ENCODE measurements around the gene TMED5. TPM values are rescaled to one million over a fixed set of nuclear protein-coding genes. Genes with fewer than 3 reads are reported as not detected.
"Not testable (repeated sequence)": the region's sequence is repeated elsewhere in the genome, so short reads cannot be mapped to it uniquely, and the experiment has no call there.

TMED5 gene
- total RNA-seq, 2 donors from 2014 or later = 80.4 to 81.2 TPM

- no peaks in the 10 kb centered on the region for H3K9me3 ChIP-seq
- H3K4me3 ChIP-seq = peak within 1 kb of the TSS; percentile 79 to 88
- no peak for TF ChIP-seq CTCF (IDR thresholded peaks at IDR 0.05)
- no peaks in the 10 kb centered on the region for H3K36me3 ChIP-seq
- H3K27me3 ChIP-seq = no peaks in the 10 kb centered on the region
- DNase-seq (ENCODE audit: low spot score) = no peak
- H3K27ac ChIP-seq = peak within 1 kb of the TSS; percentile 98 to 99
- H3K4me1 ChIP-seq = peaks cover 0 to 35% of the 10 kb centered on the region in 2 donors
Measured at GRCh38 chr1:93180723-93181613, 755 bp upstream of the TMED5 start, which contains the start of gene CCDC18. Gene CCDC18, plus strand, starts transcription at chr1:93180724. Its CDS starts 2,638 bp downstream, at chr1:93183362.

- Histone ChIP-seq H3K36me3 (peaks cover 8% of the 10 kb centered on the region), H3K27ac (peak overlapping the region; percentile 98 to 99), H3K9me3 (no peaks in the 10 kb centered on the region), H3K4me3 (peak overlapping the region; percentile 79 to 88), H3K27me3 (no peaks in the 10 kb centered on the region), H3K4me1 (peaks cover 0 to 37% of the 10 kb centered on the region in 2 donors)
- no peak for DNase-seq (ENCODE audit: low spot score)
- no peak for TF ChIP-seq CTCF (IDR thresholded peaks at IDR 0.05)
Measured at GRCh38 chr1:93178418-93178817, 1.8 kb downstream of the TMED5 start.

GRCh38 chr1:93177991-93178390 lies 2.2 kb downstream of the TMED5 start:
- Histone ChIP-seq H3K27ac (peak overlapping the region; percentile 40 to 99), H3K36me3 (peaks cover 8% of the 10 kb centered on the region), H3K4me3 (peak overlapping the region; percentile 79 to 88), H3K27me3 (no peaks in the 10 kb centered on the region), H3K4me1 (peaks cover 0 to 41% of the 10 kb centered on the region in 2 donors), H3K9me3 (no peaks in the 10 kb centered on the region)
- no peak for TF ChIP-seq CTCF (IDR thresholded peaks at IDR 0.05)
- DNase-seq (ENCODE audit: low spot score) = no peak

- H3K27me3 ChIP-seq; H3K36me3 ChIP-seq; H3K4me3 ChIP-seq; H3K9me3 ChIP-seq; H3K27ac ChIP-seq; DNase-seq (ENCODE audit: low spot score): not testable (repeated sequence)
- peaks cover 0 to 43% of the 10 kb centered on the region in 2 donors for H3K4me1 ChIP-seq
Measured at GRCh38 chr1:93174638-93175037, 5.6 kb downstream of the TMED5 start.

- DNase-seq (ENCODE audit: low spot score) = no peak
- Histone ChIP-seq H3K4me1 (peaks cover 0 to 31% of the 10 kb centered on the region in 2 donors), H3K36me3 (peaks cover 8% of the 10 kb centered on the region), H3K9me3 (no peaks in the 10 kb centered on the region), H3K4me3 (no peak overlapping the region), H3K27ac (no peak overlapping the region), H3K27me3 (no peaks in the 10 kb centered on the region)
- no peak for TF ChIP-seq CTCF (IDR thresholded peaks at IDR 0.05)
Measured at GRCh38 chr1:93172778-93173177, 7.4 kb downstream of the TMED5 start.

- Histone ChIP-seq H3K27me3 (no peaks in the 10 kb centered on the region), H3K9me3 (no peaks in the 10 kb centered on the region), H3K27ac (no peak overlapping the region), H3K4me1 (peaks cover 0 to 21% of the 10 kb centered on the region in 2 donors), H3K36me3 (peaks cover 8% of the 10 kb centered on the region), H3K4me3 (no peak overlapping the region)
- TF ChIP-seq CTCF (IDR thresholded peaks at IDR 0.05) = no peak
- no peak for DNase-seq (ENCODE audit: low spot score)
Measured at GRCh38 chr1:93171549-93172034, 8.6 kb downstream of the TMED5 start.

- not testable (repeated sequence) for H3K9me3 ChIP-seq; DNase-seq (ENCODE audit: low spot score); H3K27ac ChIP-seq; H3K36me3 ChIP-seq; H3K4me3 ChIP-seq; H3K27me3 ChIP-seq
- H3K4me1 ChIP-seq = peaks cover 0 to 13% of the 10 kb centered on the region in 2 donors
Measured at GRCh38 chr1:93170141-93170678, 10.0 kb downstream of the TMED5 start.

Data from right atrium auricular region (tissue), 2 donors.